ENCODE measurements around the gene C10orf62.

C10orf62 gene

DNA sequence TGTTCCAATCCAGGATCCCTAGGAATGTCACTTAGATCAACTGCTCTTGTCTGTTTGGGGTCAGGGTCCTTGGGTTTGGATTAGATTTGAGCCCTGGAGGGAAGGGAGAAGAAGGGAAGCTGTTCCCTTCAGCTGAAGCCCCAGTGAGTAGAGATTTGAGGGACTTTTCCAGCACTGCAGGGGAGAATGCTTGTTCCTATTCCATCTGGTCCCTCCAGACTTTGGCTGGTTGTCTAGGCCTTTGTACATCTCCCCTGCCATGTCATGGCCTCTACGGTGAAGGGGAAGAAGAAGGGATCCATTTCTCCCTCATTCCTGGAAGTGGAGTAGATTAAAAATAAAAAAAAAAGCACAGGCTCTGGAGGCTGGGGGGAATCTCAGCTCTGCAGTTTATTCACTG, 11.1 kb downstream of the C10orf62 start:
- Histone ChIP-seq H3K14ac (ENCODE audit: low read length) (no peak overlapping the region), H3K4me3 (ENCODE audit: low read length in 2 of 2) (no peak overlapping the region), H2BK15ac (ENCODE audit: low read length) (no peak overlapping the region), H3K36me3 (replicated peaks in 1 of 2; ENCODE audit: control insufficient read depth in 2 of 2, insufficient read depth in 2 of 2, low read length in 2 of 2) (no peaks in the 10 kb centered on the region), H2AFZ (ENCODE audit: low read length) (no peak overlapping the region), H3K27ac (replicated peaks; ENCODE audit: low read length) (no peak overlapping the region), H3K18ac (ENCODE audit: low read length) (no peak overlapping the region), H2BK12ac (ENCODE audit: low read length) (no peak overlapping the region), H4K8ac (ENCODE audit: low read depth, low read length) (no peak overlapping the region), H3K4me2 (ENCODE audit: insufficient read depth, low read length, poor library complexity, severe bottlenecking) (no peak overlapping the region), H3K27me3 (ENCODE audit: control insufficient read depth in 3 of 3, insufficient read depth in 3 of 3, low read depth in 1 of 3, low read length in 3 of 3) (no peaks in the 10 kb centered on the region), H4K91ac (ENCODE audit: low read depth, low read length, poor library complexity) (no peak overlapping the region), H3K4ac (ENCODE audit: low read length) (no peak overlapping the region), H2AK5ac (ENCODE audit: low read depth, low read length) (no peak overlapping the region), H2BK5ac (ENCODE audit: low read length) (no peak overlapping the region), H3K4me1 (ENCODE audit: control insufficient read depth in 2 of 2, insufficient read depth in 1 of 2, low read depth in 1 of 2, low read length in 2 of 2) (peaks cover 2 to 5% of the 10 kb centered on the region in 2 donors), H3K9ac (ENCODE audit: low read depth, low read length, poor library complexity) (no peak overlapping the region), H3K9me3 (replicated peaks in 1 of 2; ENCODE audit: control insufficient read depth in 2 of 2, insufficient read depth in 1 of 2, low read depth in 1 of 2, low read length in 2 of 2) (no peaks in the 10 kb centered on the region), H3K23ac (ENCODE audit: low read depth, low read length, poor library complexity) (no peak overlapping the region), H2BK120ac (ENCODE audit: low read depth, low read length) (no peak overlapping the region), H3K79me1 (ENCODE audit: low read depth, low read length) (no peaks in the 10 kb centered on the region)
- no peak for DNase-seq (ENCODE audit: low spot score)
- WGBS, 2 donors (ENCODE audit: extremely low coverage in 2 of 2, insufficient read length in 2 of 2, insufficient replicate concordance in 1 of 2), result no CpG with 5 or more reads among the region's 1 CpG

DNA sequence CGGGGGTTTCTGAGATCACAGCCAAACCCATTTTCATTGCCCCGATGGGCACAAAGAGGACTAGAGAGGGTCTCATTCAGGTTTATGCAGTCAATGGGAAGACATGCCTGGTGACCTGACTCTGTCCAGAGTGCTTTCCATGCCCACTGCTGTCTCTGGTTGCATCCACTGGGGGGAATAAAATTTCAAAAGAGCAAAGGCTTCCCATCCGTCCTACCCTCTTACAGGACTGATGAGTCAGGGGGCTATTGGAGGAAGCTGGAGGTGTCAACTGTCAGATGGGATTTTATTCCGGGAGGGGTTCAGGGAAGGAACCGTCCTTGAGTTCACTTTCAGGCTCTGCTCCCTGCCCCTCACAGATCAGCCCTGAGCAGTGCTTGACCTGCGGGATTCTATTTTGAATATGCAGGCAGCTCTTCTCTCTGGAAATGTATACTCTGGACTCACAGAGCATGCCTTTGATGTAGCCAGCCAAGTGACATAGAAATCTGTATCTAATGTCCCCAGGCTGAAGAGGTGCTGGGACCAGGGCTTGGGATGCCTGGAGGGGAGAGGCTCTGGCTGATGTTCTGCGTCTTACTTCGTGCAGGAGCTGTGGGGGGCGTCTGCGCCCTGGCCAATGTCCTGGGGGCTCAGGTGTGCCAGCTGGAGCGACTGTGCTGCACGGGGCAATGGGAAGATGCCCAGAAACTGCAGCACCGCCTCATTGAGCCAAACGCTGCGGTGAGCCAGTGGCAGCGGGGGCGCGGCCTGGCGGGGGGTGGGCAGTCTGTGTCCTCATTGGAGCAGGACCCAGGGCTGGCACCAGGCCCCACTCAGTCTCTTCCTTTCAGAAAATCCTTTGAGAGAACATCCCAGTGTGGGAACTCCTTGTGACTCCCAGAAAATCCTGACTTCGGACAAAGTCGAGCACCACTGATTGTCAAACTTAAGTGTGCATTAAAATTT, 12.0 kb downstream of the C10orf62 start:
- no peak overlapping the region for H2AK5ac ChIP-seq (ENCODE audit: low read depth, low read length)
- no peak overlapping the region for H4K8ac ChIP-seq (ENCODE audit: low read depth, low read length)
- H3K4me3 ChIP-seq (ENCODE audit: low read length in 2 of 2), result no peak overlapping the region
- peak overlapping the region; percentile 28 for H3K18ac ChIP-seq (ENCODE audit: low read length)
- H3K9ac ChIP-seq (ENCODE audit: low read depth, low read length, poor library complexity), result no peak overlapping the region
- H2BK120ac ChIP-seq (ENCODE audit: low read depth, low read length), result no peak overlapping the region
- no peak overlapping the region for H2AFZ ChIP-seq (ENCODE audit: low read length)
- H2BK5ac ChIP-seq (ENCODE audit: low read length), result no peak overlapping the region
- WGBS, 2 donors (ENCODE audit: extremely low coverage in 2 of 2, insufficient read length in 2 of 2, insufficient replicate concordance in 1 of 2), result no CpG with 5 or more reads among the region's 21 CpGs
- no peak for DNase-seq (ENCODE audit: low spot score)
- no peak overlapping the region for H3K23ac ChIP-seq (ENCODE audit: low read depth, low read length, poor library complexity)
- no peak overlapping the region for H4K91ac ChIP-seq (ENCODE audit: low read depth, low read length, poor library complexity)
- no peak overlapping the region for H3K14ac ChIP-seq (ENCODE audit: low read length)
- no peak overlapping the region for H3K4ac ChIP-seq (ENCODE audit: low read length)
- no peaks in the 10 kb centered on the region for H3K79me1 ChIP-seq (ENCODE audit: low read depth, low read length)
- H3K4me1 ChIP-seq (ENCODE audit: control insufficient read depth in 2 of 2, insufficient read depth in 1 of 2, low read depth in 1 of 2, low read length in 2 of 2), result peaks cover 0 to 2% of the 10 kb centered on the region in 2 donors
- H2BK15ac ChIP-seq (ENCODE audit: low read length), result no peak overlapping the region
- no peaks in the 10 kb centered on the region for H3K36me3 ChIP-seq (replicated peaks in 1 of 2; ENCODE audit: control insufficient read depth in 2 of 2, insufficient read depth in 2 of 2, low read length in 2 of 2)
- no peaks in the 10 kb centered on the region for H3K27me3 ChIP-seq (ENCODE audit: control insufficient read depth in 3 of 3, insufficient read depth in 3 of 3, low read depth in 1 of 3, low read length in 3 of 3)
- no peaks in the 10 kb centered on the region for H3K9me3 ChIP-seq (replicated peaks in 1 of 2; ENCODE audit: control insufficient read depth in 2 of 2, insufficient read depth in 1 of 2, low read depth in 1 of 2, low read length in 2 of 2)
- H2BK12ac ChIP-seq (ENCODE audit: low read length), result no peak overlapping the region
- H3K27ac ChIP-seq (replicated peaks; ENCODE audit: low read length), result no peak overlapping the region
- H3K4me2 ChIP-seq (ENCODE audit: insufficient read depth, low read length, poor library complexity, severe bottlenecking), result no peak overlapping the region

GRCh38 chr10:97607095-97607636, 17.6 kb downstream of the C10orf62 start:
- Histone ChIP-seq H3K27me3 (ENCODE audit: control insufficient read depth in 3 of 3, insufficient read depth in 3 of 3, low read depth in 1 of 3, low read length in 3 of 3) (no peaks in the 10 kb centered on the region), H3K4me1 (ENCODE audit: control insufficient read depth in 2 of 2, insufficient read depth in 1 of 2, low read depth in 1 of 2, low read length in 2 of 2) (peaks cover 1 to 10% of the 10 kb centered on the region in 2 donors), H2AK5ac (ENCODE audit: low read depth, low read length) (no peak overlapping the region), H3K9me3 (replicated peaks in 1 of 2; ENCODE audit: control insufficient read depth in 2 of 2, insufficient read depth in 1 of 2, low read depth in 1 of 2, low read length in 2 of 2) (no peaks in the 10 kb centered on the region), H3K9ac (ENCODE audit: low read depth, low read length, poor library complexity) (no peak overlapping the region), H4K91ac (ENCODE audit: low read depth, low read length, poor library complexity) (no peak overlapping the region), H2AFZ (ENCODE audit: low read length) (peak overlapping the region; percentile 1), H3K79me1 (ENCODE audit: low read depth, low read length) (no peaks in the 10 kb centered on the region), H3K36me3 (replicated peaks in 1 of 2; ENCODE audit: control insufficient read depth in 2 of 2, insufficient read depth in 2 of 2, low read length in 2 of 2) (no peaks in the 10 kb centered on the region), H2BK5ac (ENCODE audit: low read length) (no peak overlapping the region), H2BK12ac (ENCODE audit: low read length) (no peak overlapping the region), H3K4me3 (ENCODE audit: low read length in 2 of 2) (no peak overlapping the region), H3K27ac (replicated peaks; ENCODE audit: low read length) (no peak overlapping the region), H2BK120ac (ENCODE audit: low read depth, low read length) (no peak overlapping the region), H3K4ac (ENCODE audit: low read length) (no peak overlapping the region), H3K14ac (ENCODE audit: low read length) (no peak overlapping the region), H3K4me2 (ENCODE audit: insufficient read depth, low read length, poor library complexity, severe bottlenecking) (no peak overlapping the region), H4K8ac (ENCODE audit: low read depth, low read length) (no peak overlapping the region), H2BK15ac (ENCODE audit: low read length) (no peak overlapping the region), H3K23ac (ENCODE audit: low read depth, low read length, poor library complexity) (no peak overlapping the region), H3K18ac (ENCODE audit: low read length) (no peak overlapping the region)
- DNase-seq (ENCODE audit: low spot score), result no peak
- WGBS, 2 donors (ENCODE audit: extremely low coverage in 2 of 2, insufficient read length in 2 of 2, insufficient replicate concordance in 1 of 2), result no CpG with 5 or more reads among the region's 5 CpGs

- Histone ChIP-seq H3K79me1 (ENCODE audit: low read depth, low read length) (no peaks in the 10 kb centered on the region), H2BK120ac (ENCODE audit: low read depth, low read length) (no peak overlapping the region), H2AFZ (ENCODE audit: low read length) (no peak overlapping the region), H2AK5ac (ENCODE audit: low read depth, low read length) (no peak overlapping the region), H2BK15ac (ENCODE audit: low read length) (no peak overlapping the region), H3K18ac (ENCODE audit: low read length) (no peak overlapping the region), H2BK5ac (ENCODE audit: low read length) (no peak overlapping the region), H4K91ac (ENCODE audit: low read depth, low read length, poor library complexity) (no peak overlapping the region), H4K8ac (ENCODE audit: low read depth, low read length) (no peak overlapping the region), H3K36me3 (replicated peaks in 1 of 2; ENCODE audit: control insufficient read depth in 2 of 2, insufficient read depth in 2 of 2, low read length in 2 of 2) (peaks cover 0 to 5% of the 10 kb centered on the region in 2 donors), H3K9me3 (replicated peaks in 1 of 2; ENCODE audit: control insufficient read depth in 2 of 2, insufficient read depth in 1 of 2, low read depth in 1 of 2, low read length in 2 of 2) (no peaks in the 10 kb centered on the region), H3K14ac (ENCODE audit: low read length) (no peak overlapping the region), H3K4me1 (ENCODE audit: control insufficient read depth in 2 of 2, insufficient read depth in 1 of 2, low read depth in 1 of 2, low read length in 2 of 2) (peaks cover 1 to 10% of the 10 kb centered on the region in 2 donors), H3K4ac (ENCODE audit: low read length) (no peak overlapping the region), H3K4me2 (ENCODE audit: insufficient read depth, low read length, poor library complexity, severe bottlenecking) (no peak overlapping the region), H3K9ac (ENCODE audit: low read depth, low read length, poor library complexity) (no peak overlapping the region), H3K27me3 (ENCODE audit: control insufficient read depth in 3 of 3, insufficient read depth in 3 of 3, low read depth in 1 of 3, low read length in 3 of 3) (no peaks in the 10 kb centered on the region), H3K4me3 (ENCODE audit: low read length in 2 of 2) (peak overlapping the region in 1 of 2 donors; percentile 10), H3K27ac (replicated peaks; ENCODE audit: low read length) (no peak overlapping the region), H2BK12ac (ENCODE audit: low read length) (no peak overlapping the region), H3K23ac (ENCODE audit: low read depth, low read length, poor library complexity) (no peak overlapping the region)
- no peak for DNase-seq (ENCODE audit: low spot score)
- WGBS, 2 donors (ENCODE audit: extremely low coverage in 2 of 2, insufficient read length in 2 of 2, insufficient replicate concordance in 1 of 2), result no CpG with 5 or more reads among the region's 13 CpGs
Measured at GRCh38 chr10:97608991-97609561, 19.6 kb downstream of the C10orf62 start.
